IPS-20b (cell line): ENCODE data around the gene CXADR.
"Not testable (repeated sequence)": the region's sequence is repeated elsewhere in the genome, so short reads cannot be mapped to it uniquely, and the experiment has no call there.

Experiments
- H3K27ac ChIP-seq: one replicate; pipeline ENCODE4 v1.5.1; 2013; ENCODE audit warnings: low read length
- H3K27me3 ChIP-seq: 2 replicates; pipeline ENCODE4 v1.6.1; 2013; ENCODE audit warnings: mild to moderate bottlenecking, low read length, inconsistent platforms; ENCODE audit not compliant: insufficient read depth
- H3K36me3 ChIP-seq: 2 replicates; pipeline ENCODE4 v1.6.1; 2013; ENCODE audit warnings: low read depth, mild to moderate bottlenecking, inconsistent platforms, low read length, moderate library complexity; ENCODE audit not compliant: insufficient read depth
- H3K4me1 ChIP-seq: 2 replicates; pipeline ENCODE4 v1.6.1; 2013; ENCODE audit warnings: mild to moderate bottlenecking, control low read depth, inconsistent platforms, low read length, moderate library complexity; ENCODE audit not compliant: insufficient read depth
- H3K4me3 ChIP-seq: 2 replicates; pipeline ENCODE4 v1.5.1; 2013; ENCODE audit warnings: mild to moderate bottlenecking, low read length, inconsistent platforms
- H3K9ac ChIP-seq: 2 replicates; pipeline ENCODE4 v1.6.1; 2013; ENCODE audit warnings: low read depth, mild to moderate bottlenecking, inconsistent platforms, low read length, moderate library complexity
- H3K9me3 ChIP-seq: 2 replicates; pipeline ENCODE4 v1.6.1; 2013; ENCODE audit warnings: mild to moderate bottlenecking, low read depth, low read length, inconsistent platforms; ENCODE audit not compliant: insufficient read depth

The CXADR gene

GRCh38 chr21:17512253-17513213 lies at the start of gene CXADR:
CXADR (plus strand) TSS chr21:17513043; CDS start chr21:17513130, 87 bp downstream.
- Histone ChIP-seq H3K27ac (peak within 1 kb of the TSS; percentile 97), H3K9me3 (no peaks in the 10 kb centered on the region), H3K36me3 (peaks cover 15% of the 10 kb centered on the region; the same call in 1 of the 2 replicates), H3K4me3 (peak within 1 kb of the TSS; percentile 99), H3K4me1 (peaks cover 15% of the 10 kb centered on the region; the same call in 1 of the 2 replicates), H3K27me3 (no peaks in the 10 kb centered on the region), H3K9ac (peak within 1 kb of the TSS; percentile 98)

DNA sequence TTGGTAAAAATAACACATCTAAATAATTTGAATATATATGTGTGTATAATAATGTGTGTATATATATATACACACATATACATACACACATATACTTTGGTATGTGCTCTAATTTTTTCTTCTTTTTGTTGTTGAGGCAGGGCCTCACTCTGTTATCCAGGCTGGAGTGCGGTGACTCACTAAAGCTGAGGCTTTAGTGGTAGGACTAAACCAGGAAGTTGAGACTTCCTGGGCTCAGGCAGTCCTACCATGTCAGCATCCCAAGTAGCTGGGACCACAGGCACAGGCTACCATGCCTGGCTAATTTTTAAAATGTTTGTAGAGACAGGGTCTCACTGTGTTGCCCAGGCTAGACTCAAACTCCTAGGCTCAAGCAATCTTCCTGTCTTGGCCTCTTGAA lies 46.7 kb upstream of the CXADR start:
- no peaks in the 10 kb centered on the region for H3K27me3 ChIP-seq
- H3K4me3 ChIP-seq, result no peak overlapping the region
- H3K36me3 ChIP-seq, result no peaks in the 10 kb centered on the region
- H3K4me1 ChIP-seq, result peaks cover 8% of the 10 kb centered on the region; the same call in 1 of the 2 replicates
- H3K9me3 ChIP-seq, result no peaks in the 10 kb centered on the region
- H3K27ac ChIP-seq, result no peak overlapping the region
- H3K9ac ChIP-seq, result no peak overlapping the region

GRCh38 chr21:17467392-17467791 lies 45.5 kb upstream of the CXADR start:
- Histone ChIP-seq H3K9ac (peak overlapping the region; percentile 57; the same call in 1 of the 2 replicates), H3K36me3 (no peaks in the 10 kb centered on the region), H3K4me3 (peak overlapping the region; percentile 81), H3K4me1 (peaks cover 8% of the 10 kb centered on the region; the same call in 1 of the 2 replicates), H3K27me3 (no peaks in the 10 kb centered on the region), H3K9me3 (no peaks in the 10 kb centered on the region), H3K27ac (no peak overlapping the region)

DNA sequence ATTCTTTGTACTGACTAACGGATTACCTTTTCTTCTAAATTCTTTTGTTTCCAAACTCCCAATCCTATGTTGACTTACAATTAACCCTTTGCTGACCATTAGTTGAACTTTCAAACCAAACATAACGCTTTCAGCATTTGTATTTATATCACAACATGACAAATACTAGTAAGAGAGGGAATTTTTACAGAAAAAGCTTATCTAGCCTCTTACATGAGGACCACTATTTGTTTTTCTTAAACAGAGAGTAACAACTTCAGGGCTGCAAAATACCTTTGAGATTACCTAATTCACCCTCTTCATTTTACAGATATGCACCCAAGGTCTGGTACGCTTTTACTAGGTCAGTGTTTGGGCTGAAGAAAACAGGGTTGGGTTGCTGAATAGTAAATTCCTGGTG lies 45.0 kb upstream of the CXADR start:
- no peak overlapping the region for H3K27ac ChIP-seq

GRCh38 chr21:17468698-17469097 lies 44.1 kb upstream of the CXADR start:
- no peak overlapping the region for H3K4me3 ChIP-seq
- H3K27ac ChIP-seq, result no peak overlapping the region
- H3K4me1 ChIP-seq, result peaks cover 8% of the 10 kb centered on the region; the same call in 1 of the 2 replicates
- H3K9ac ChIP-seq, result no peak overlapping the region
- H3K36me3 ChIP-seq, result no peaks in the 10 kb centered on the region
- H3K9me3 ChIP-seq, result no peaks in the 10 kb centered on the region
- no peaks in the 10 kb centered on the region for H3K27me3 ChIP-seq

More for the DNA sequence above, 45.0 kb upstream of the CXADR start:
- H3K4me1 ChIP-seq, result peaks cover 8% of the 10 kb centered on the region; the same call in 1 of the 2 replicates
- H3K36me3 ChIP-seq, result no peaks in the 10 kb centered on the region
- no peaks in the 10 kb centered on the region for H3K9me3 ChIP-seq
- H3K9ac ChIP-seq, result 0 out of 2 replicates have a peak overlapping the region, but pooled peaks have one; percentile 57
- no peaks in the 10 kb centered on the region for H3K27me3 ChIP-seq
- peak overlapping the region; percentile 81 for H3K4me3 ChIP-seq

- peaks cover 8% of the 10 kb centered on the region; the same call in 1 of the 2 replicates for H3K4me1 ChIP-seq
- no peak overlapping the region for H3K9ac ChIP-seq
- no peaks in the 10 kb centered on the region for H3K36me3 ChIP-seq
- H3K27ac ChIP-seq, result no peak overlapping the region
- no peak overlapping the region for H3K4me3 ChIP-seq
- H3K9me3 ChIP-seq, result no peaks in the 10 kb centered on the region
- no peaks in the 10 kb centered on the region for H3K27me3 ChIP-seq
These were observed 43.1 kb upstream of the CXADR start for GRCh38 chr21:17469727-17470126.

DNA sequence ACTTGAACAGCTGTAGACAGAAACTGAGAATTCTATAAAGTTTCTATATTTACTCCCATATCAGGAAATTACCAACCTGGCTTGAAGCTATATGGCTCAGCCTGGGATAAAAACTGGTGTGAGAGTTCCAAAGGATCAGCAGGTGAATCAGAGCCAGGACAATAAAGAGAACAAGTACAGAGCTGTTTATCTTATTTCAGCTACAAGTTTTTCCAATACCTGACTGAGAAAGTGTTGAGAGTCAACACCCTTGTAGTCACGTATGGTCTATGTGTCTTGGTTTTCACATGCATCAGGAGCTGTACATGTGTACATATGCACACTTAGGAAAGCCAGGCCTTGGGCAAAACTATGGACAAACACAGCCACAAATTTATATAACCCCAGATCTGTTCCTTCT lies 40.7 kb upstream of the CXADR start:
- Histone ChIP-seq H3K4me1 (peaks cover 8% of the 10 kb centered on the region; the same call in 1 of the 2 replicates), H3K27me3 (no peaks in the 10 kb centered on the region), H3K36me3 (no peaks in the 10 kb centered on the region), H3K9ac (no peak overlapping the region), H3K4me3 (no peak overlapping the region), H3K27ac (no peak overlapping the region), H3K9me3 (no peaks in the 10 kb centered on the region)

GRCh38 chr21:17472592-17473271 lies 40.1 kb upstream of the CXADR start:
- H3K4me1 ChIP-seq, result peaks cover 3% of the 10 kb centered on the region; the same call in 1 of the 2 replicates
- H3K4me3 ChIP-seq, result no peak overlapping the region
- no peak overlapping the region for H3K27ac ChIP-seq
- H3K9me3 ChIP-seq, result no peaks in the 10 kb centered on the region
- no peak overlapping the region for H3K9ac ChIP-seq
- no peaks in the 10 kb centered on the region for H3K27me3 ChIP-seq
- H3K36me3 ChIP-seq, result no peaks in the 10 kb centered on the region

DNA sequence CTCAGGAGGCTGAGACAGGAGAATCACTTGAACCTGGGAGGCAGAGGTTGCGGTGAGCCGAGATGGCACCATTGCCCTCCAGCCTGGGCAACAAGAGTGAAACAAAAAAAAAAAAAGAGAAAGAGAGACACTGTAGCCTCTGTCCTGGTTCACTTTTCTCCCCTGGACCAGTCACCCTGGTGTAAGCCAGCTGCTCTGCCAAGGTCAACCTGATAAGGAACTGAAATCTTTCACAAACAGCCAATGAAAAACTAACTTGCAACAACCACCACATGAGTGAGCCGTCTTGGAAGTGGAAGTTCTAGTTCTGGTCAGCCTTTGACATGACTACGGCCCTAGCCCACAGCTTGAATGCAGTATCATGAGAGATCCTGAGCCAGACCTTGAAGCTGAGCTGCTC lies 36.8 kb upstream of the CXADR start:
- Histone ChIP-seq H3K9me3 (no peaks in the 10 kb centered on the region), H3K27ac (no peak overlapping the region), H3K4me3 (no peak overlapping the region), H3K9ac (no peak overlapping the region), H3K27me3 (no peaks in the 10 kb centered on the region), H3K36me3 (no peaks in the 10 kb centered on the region), H3K4me1 (no peaks in the 10 kb centered on the region)

DNA sequence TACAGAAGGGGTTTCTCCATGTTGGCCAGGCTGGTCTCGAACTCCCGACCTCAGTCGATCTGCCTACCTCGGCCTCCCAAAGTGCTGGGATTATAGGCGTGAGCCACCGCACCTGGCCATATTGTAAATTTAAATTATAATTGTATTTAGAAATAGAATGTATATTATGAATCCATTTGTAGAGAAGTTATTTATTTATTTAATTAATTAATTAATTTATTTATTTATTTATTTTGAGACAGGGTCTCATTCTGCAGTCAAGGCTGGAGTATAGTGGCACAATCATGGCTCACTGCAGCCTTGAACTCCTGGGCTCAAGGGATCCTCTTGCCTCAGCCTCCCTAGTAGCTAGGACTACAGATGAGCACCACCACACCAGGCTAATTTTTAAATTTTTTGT lies 34.7 kb upstream of the CXADR start:
- H3K9me3 ChIP-seq, result not testable (repeated sequence)

DNA sequence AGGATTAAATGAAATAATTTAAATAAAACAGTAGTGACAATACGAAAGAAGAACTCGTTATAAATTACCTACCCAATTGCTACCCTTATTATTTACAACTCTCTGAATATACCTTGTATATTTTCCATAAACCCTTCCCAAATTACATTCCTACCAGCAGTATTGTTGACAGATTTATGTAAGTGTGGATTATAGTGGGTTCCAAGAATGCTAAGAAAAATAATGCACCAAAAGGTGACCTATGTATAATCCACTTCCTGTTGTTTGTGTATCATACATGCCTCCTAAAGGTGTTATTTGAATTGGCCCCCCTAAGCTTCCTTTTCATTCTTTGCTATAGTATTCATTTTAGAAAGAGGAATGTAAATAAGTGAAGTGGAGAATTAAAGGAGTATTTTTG lies 33.2 kb upstream of the CXADR start:
- Histone ChIP-seq H3K9me3 (no peaks in the 10 kb centered on the region), H3K27ac (no peak overlapping the region), H3K27me3 (no peaks in the 10 kb centered on the region), H3K36me3 (no peaks in the 10 kb centered on the region), H3K4me3 (no peak overlapping the region), H3K9ac (no peak overlapping the region), H3K4me1 (no peaks in the 10 kb centered on the region)

More for the DNA sequence above, 34.7 kb upstream of the CXADR start:
- H3K4me3 ChIP-seq, H3K27ac ChIP-seq, H3K27me3 ChIP-seq, H3K4me1 ChIP-seq, H3K36me3 ChIP-seq, H3K9ac ChIP-seq: not testable (repeated sequence)
